ENCODE data around the gene RFTN2. TPM values are rescaled to one million over a fixed set of nuclear protein-coding genes. Genes with fewer than 3 reads are reported as not detected.

Gene RFTN2
- total and polyA plus RNA-seq, 2 of the 13 experiments (the other 11 are each of a cell fraction or from before 2014, with no cell fraction given): not detected

GRCh38 chr2:197705121-197705911 is 29.9 kb upstream of the RFTN2 start, which contains the start of gene MARS2 (continued):
- TF ChIP-seq AKNA (CRISPR knock-in tag; IDR thresholded peaks at IDR 0.05; ENCODE audit: borderline replicate concordance) (no peak), TRAFD1 (CRISPR knock-in tag; IDR thresholded peaks at IDR 0.05; ENCODE audit: borderline replicate concordance) (0 out of 2 replicates have a peak, but pooled peaks have one; percentile 75), NFKB2 (CRISPR knock-in tag; IDR thresholded peaks at IDR 0.05; ENCODE audit: borderline replicate concordance) (peak; percentile 91; the same call in 1 of the 2 replicates), TOPORS (CRISPR knock-in tag; IDR thresholded peaks at IDR 0.05) (no peak; the same call in 1 of the 2 replicates), REPIN1 (CRISPR knock-in tag; IDR thresholded peaks at IDR 0.05; ENCODE audit: borderline replicate concordance, low read depth) (peak; percentile 84), PHF8 (CRISPR knock-in tag; IDR thresholded peaks at IDR 0.05) (peak; percentile 96), ZNF235 (CRISPR knock-in tag; IDR thresholded peaks at IDR 0.05; ENCODE audit: borderline replicate concordance) (peak; percentile 93), ZNF503 (CRISPR knock-in tag; IDR thresholded peaks at IDR 0.05) (no peak), ZNF275 (CRISPR knock-in tag; IDR thresholded peaks at IDR 0.05; ENCODE audit: borderline replicate concordance) (no peak), ZNF414 (CRISPR knock-in tag; IDR thresholded peaks at IDR 0.05) (0 out of 2 replicates have a peak, but pooled peaks have one; percentile 1), ZNF3 (CRISPR knock-in tag; IDR thresholded peaks at IDR 0.05) (0 out of 2 replicates have a peak, but pooled peaks have one; percentile 13), RFXANK (CRISPR knock-in tag; IDR thresholded peaks at IDR 0.05) (no peak), JUND (CRISPR knock-in tag; IDR thresholded peaks at IDR 0.05) (no peak; the same call in 1 of the 2 replicates), ZBTB3 (CRISPR knock-in tag; IDR thresholded peaks at IDR 0.05; ENCODE audit: borderline replicate concordance, low read depth) (no peak), DNMT3B (CRISPR knock-in tag; conservative IDR thresholded peaks at IDR 0.05) (no peak; the same call in 1 of the 2 replicates), TFE3 (CRISPR knock-in tag; IDR thresholded peaks at IDR 0.05) (peak; percentile 65; the same call in 1 of the 2 replicates)

Data from HepG2 (cell line).